ENCODE data around the gene NSUN4.

NSUN4 gene

GRCh38 chr1:46408356-46409062 is 67.9 kb downstream of the NSUN4 start:
- no peak for DNase-seq

- DNase-seq = no peak
Measured at GRCh38 chr1:46409063-46409372, 68.4 kb downstream of the NSUN4 start.

- DNase-seq = no peak
Measured at GRCh38 chr1:46410156-46411009, 69.8 kb downstream of the NSUN4 start.

- DNase-seq = no peak
Measured at GRCh38 chr1:46411010-46411405, 70.4 kb downstream of the NSUN4 start.

All from NCI-H2171 (cell line).